BLaER1 treated with 17β-estradiol and CSF1 and Interleukin-3, amounts not matched to agents 10 nM and 100 nM (cell line): Measurements from ENCODE around the gene SCNN1B.
A peak's percentile ranks its signal among the peaks of the same experiment; 100 is the strongest.

Experiments
- H3K27ac ChIP-seq, 11 experiments: shearing (Covaris generic); formaldehyde crosslinking; 2 replicates each; pipeline ENCODE4 v1.8.1; 2022
- H3K27me3 ChIP-seq, 11 experiments: shearing (Covaris generic); formaldehyde crosslinking; 2 replicates each; pipeline ENCODE4 v1.8.1; 2022
- H3K36me3 ChIP-seq, 11 experiments: shearing (Covaris generic); formaldehyde crosslinking; 2 replicates each; pipeline ENCODE4 v1.8.1; 2022
- H3K4me1 ChIP-seq, 10 experiments: shearing (Covaris generic); formaldehyde crosslinking; 2 replicates each; pipeline ENCODE4 v1.8.1; 2022
- H3K4me2 ChIP-seq, 11 experiments: shearing (Covaris generic); formaldehyde crosslinking; 2 replicates each; pipeline ENCODE4 v1.8.1; 2022
- H3K4me3 ChIP-seq, 10 experiments: shearing (Covaris generic); formaldehyde crosslinking; 2 replicates each; pipeline ENCODE4 v1.8.1; 2022
- H3K9ac ChIP-seq, 11 experiments: shearing (Covaris generic); formaldehyde crosslinking; 2 replicates each; pipeline ENCODE4 v1.8.1; 2022
- H3K9me3 ChIP-seq, 11 experiments: shearing (Covaris generic); formaldehyde crosslinking; replicated peaks in 1 of 11; 2 replicates each; pipeline ENCODE4 v1.8.1; 2022
- H4K20me1 ChIP-seq, 11 experiments: shearing (Covaris generic); formaldehyde crosslinking; 2 replicates each; pipeline ENCODE4 v1.8.1; 2022
- Cebpa-rat ChIP-seq, 11 experiments: shearing (Covaris generic); IDR thresholded peaks; 2 replicates each; pipeline ENCODE4 v1.8.1; 2022

The SCNN1B gene

DNA sequence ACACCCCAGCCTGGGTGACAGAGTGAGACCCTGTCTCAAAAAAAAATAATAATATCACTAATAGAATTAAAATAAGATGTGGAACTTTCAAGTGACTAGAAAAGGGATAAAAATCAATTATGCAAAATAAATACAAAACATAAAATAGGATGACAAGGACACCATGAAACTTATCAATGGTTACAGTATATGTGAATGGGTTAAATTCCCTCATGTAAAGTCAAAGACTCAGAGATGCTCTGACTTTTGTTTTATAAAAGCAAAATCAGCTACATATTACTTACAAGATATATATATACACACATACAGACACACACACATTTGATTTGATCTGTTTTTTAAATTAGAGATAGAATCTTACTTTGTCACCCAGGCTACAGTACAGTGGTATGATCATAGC, 33.5 kb upstream of the SCNN1B start:
- Histone ChIP-seq H3K4me2 (no peak overlapping the region), H3K9me3 (peaks cover 0 to 10% (median 6%) of the 10 kb centered on the region in 11 experiments; a peak in 7 of 22 replicates), H4K20me1 (no peaks in the 10 kb centered on the region), H3K4me1 (no peaks in the 10 kb centered on the region), H3K27me3 (no peaks in the 10 kb centered on the region), H3K4me3 (no peak overlapping the region), H3K9ac (no peak overlapping the region), H3K36me3 (no peaks in the 10 kb centered on the region), H3K27ac (no peak overlapping the region)
- no peak for TF ChIP-seq Cebpa-rat (IDR thresholded peaks at IDR 0.05)

GRCh38 chr16:23269248-23269953, 32.7 kb upstream of the SCNN1B start:
- Histone ChIP-seq H3K9me3 (peaks cover 0 to 10% (median 6%) of the 10 kb centered on the region in 11 experiments; a peak in 7 of 22 replicates), H3K4me3 (no peak overlapping the region), H3K4me1 (no peaks in the 10 kb centered on the region), H3K4me2 (no peak overlapping the region), H3K27me3 (no peaks in the 10 kb centered on the region), H3K9ac (no peak overlapping the region), H3K36me3 (no peaks in the 10 kb centered on the region), H3K27ac (no peak overlapping the region), H4K20me1 (no peaks in the 10 kb centered on the region)
- TF ChIP-seq Cebpa-rat (IDR thresholded peaks at IDR 0.05), result no peak

DNA sequence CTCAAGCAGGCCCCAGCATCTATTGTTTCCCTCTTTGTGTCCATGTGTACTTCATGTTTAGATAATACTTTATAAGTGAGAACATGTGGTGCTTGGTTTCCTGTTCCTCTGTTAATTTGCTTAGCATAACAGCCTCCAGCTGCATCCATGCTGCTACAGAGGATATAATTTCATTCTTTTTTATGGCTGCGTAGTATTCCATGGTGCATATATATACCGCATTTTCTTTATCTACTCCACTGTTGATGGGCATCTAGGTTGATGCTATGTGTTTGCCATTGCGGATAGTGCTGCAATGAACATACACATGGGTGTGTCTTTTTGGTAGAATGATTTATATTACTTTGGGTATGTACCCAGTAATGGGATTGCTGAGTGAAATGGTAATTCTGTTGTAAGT, 31.4 kb upstream of the SCNN1B start:
- H3K27me3 ChIP-seq, result no peaks in the 10 kb centered on the region
- H3K9me3 ChIP-seq, result peaks cover 0 to 9% (median 4%) of the 10 kb centered on the region in 11 experiments; a peak in 6 of 22 replicates
- no peak overlapping the region for H3K9ac ChIP-seq
- H3K36me3 ChIP-seq, result no peaks in the 10 kb centered on the region
- no peak overlapping the region for H3K27ac ChIP-seq
- H3K4me1 ChIP-seq, result no peaks in the 10 kb centered on the region
- H3K4me3 ChIP-seq, result no peak overlapping the region
- H3K4me2 ChIP-seq, result no peak overlapping the region
- TF ChIP-seq Cebpa-rat (IDR thresholded peaks at IDR 0.05), result no peak
- no peaks in the 10 kb centered on the region for H4K20me1 ChIP-seq

DNA sequence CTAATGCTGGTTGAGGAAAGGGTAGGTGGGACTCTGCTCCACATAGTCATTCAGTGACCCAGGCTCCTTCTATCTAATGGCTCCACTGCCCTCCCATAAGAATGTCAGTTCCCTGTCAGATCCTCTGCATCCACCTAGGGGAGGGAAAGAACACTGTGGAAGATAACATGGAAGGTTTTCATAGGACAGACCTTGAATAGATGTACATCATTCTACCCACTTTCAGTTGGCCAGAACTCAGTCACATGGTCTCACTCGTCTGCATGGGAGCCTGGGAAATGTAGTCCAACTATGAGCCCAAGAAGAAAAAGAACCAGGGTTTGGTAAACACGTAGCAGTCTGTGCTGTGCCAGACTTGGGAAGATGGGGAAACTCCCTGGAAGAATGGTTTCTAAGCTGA, 27.1 kb upstream of the SCNN1B start:
- Histone ChIP-seq H3K36me3 (no peaks in the 10 kb centered on the region), H3K27me3 (no peaks in the 10 kb centered on the region), H3K4me2 (no peak overlapping the region), H4K20me1 (no peaks in the 10 kb centered on the region), H3K4me1 (peaks cover 0 to 14% (median 7%) of the 10 kb centered on the region in 10 experiments; a peak in 11 of 20 replicates), H3K9me3 (0 out of 22 replicates have a peak, but pooled peaks cover 0 to 6% (median 0%) of the 10 kb centered on the region in 11 experiments), H3K9ac (no peak overlapping the region), H3K27ac (no peak overlapping the region), H3K4me3 (no peak overlapping the region)
- no peak for TF ChIP-seq Cebpa-rat (IDR thresholded peaks at IDR 0.05)

GRCh38 chr16:23276821-23277220, 25.3 kb upstream of the SCNN1B start:
- H3K27me3 ChIP-seq, result no peaks in the 10 kb centered on the region
- no peaks in the 10 kb centered on the region for H4K20me1 ChIP-seq
- TF ChIP-seq Cebpa-rat (IDR thresholded peaks at IDR 0.05), result no peak
- H3K27ac ChIP-seq, result no peak overlapping the region
- H3K9ac ChIP-seq, result no peak overlapping the region
- no peak overlapping the region for H3K4me3 ChIP-seq
- H3K4me2 ChIP-seq, result peak overlapping the region in 1 of 11 experiments; percentile 12; a peak in 2 of 22 replicates
- H3K4me1 ChIP-seq, result peaks cover 7 to 22% (median 14%) of the 10 kb centered on the region in 10 experiments; a peak in 14 of 20 replicates
- H3K9me3 ChIP-seq, result no peaks in the 10 kb centered on the region
- H3K36me3 ChIP-seq, result no peaks in the 10 kb centered on the region

- no peaks in the 10 kb centered on the region for H3K9me3 ChIP-seq
- peaks cover 7 to 22% (median 14%) of the 10 kb centered on the region in 10 experiments; a peak in 14 of 20 replicates for H3K4me1 ChIP-seq
- TF ChIP-seq Cebpa-rat (IDR thresholded peaks at IDR 0.05), result no peak
- H3K27me3 ChIP-seq, result no peaks in the 10 kb centered on the region
- H3K4me3 ChIP-seq, result no peak overlapping the region
- H4K20me1 ChIP-seq, result no peaks in the 10 kb centered on the region
- H3K27ac ChIP-seq, result no peak overlapping the region
- H3K36me3 ChIP-seq, result no peaks in the 10 kb centered on the region
- no peak overlapping the region for H3K4me2 ChIP-seq
- H3K9ac ChIP-seq, result no peak overlapping the region
Observed at GRCh38 chr16:23278031-23278430, 24.1 kb upstream of the SCNN1B start.

DNA sequence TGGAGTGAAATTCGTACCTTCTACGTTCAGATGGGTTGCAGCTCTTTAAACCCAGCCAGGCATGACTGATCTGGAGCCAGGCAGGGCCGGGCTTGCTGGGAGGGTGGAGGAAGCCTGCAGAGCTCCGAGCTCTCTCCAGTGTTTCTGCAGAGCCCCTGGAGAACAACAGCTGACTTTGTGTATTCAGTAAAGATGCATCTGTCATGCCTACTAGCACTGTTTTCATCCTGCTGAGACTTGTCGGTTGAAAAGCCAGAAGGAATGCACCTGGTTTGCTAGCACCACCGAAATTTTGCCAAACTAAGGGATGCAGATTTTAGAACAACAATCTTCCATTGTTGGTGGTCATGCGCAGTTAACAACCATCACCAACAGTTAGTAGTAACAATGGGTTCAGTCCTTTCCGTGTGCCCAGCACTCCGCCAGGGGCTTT, 22.4 kb upstream of the SCNN1B start:
- Histone ChIP-seq H3K4me3 (no peak overlapping the region), H3K27ac (no peak overlapping the region)
- no peak for TF ChIP-seq Cebpa-rat (IDR thresholded peaks at IDR 0.05)

DNA sequence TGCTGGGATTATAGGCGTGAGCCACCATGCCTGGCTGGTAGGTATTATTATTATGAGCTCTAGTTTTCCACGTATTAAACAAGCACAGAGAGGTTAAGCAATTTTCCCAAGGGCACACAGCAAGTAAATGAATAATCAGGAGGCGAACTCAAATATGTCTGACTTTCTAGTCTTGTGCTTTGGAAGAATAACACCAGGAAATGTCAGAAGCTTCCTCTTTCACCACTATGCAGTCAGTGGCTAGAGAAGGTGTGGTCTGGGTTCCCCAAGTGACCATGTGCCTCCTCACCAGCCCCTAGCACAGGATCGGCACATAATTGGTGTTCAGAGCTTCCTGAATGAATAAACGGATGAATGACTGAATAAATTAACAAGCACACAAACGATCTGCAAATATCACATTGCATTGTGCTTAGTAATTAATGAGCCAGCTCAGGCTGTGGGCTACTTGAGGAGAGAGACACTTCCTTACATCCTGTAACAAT, 21.6 kb upstream of the SCNN1B start:
- Histone ChIP-seq H3K9ac (no peak overlapping the region), H3K27ac (no peak overlapping the region), H3K36me3 (no peaks in the 10 kb centered on the region), H3K27me3 (no peaks in the 10 kb centered on the region), H4K20me1 (no peaks in the 10 kb centered on the region), H3K4me2 (peak overlapping the region in 9 of 11 experiments; percentile 8 to 34 (median 18); a peak in 12 of 22 replicates), H3K9me3 (no peaks in the 10 kb centered on the region), H3K4me1 (peaks cover 7 to 22% (median 14%) of the 10 kb centered on the region in 10 experiments; a peak in 15 of 20 replicates), H3K4me3 (no peak overlapping the region)
- no peak for TF ChIP-seq Cebpa-rat (IDR thresholded peaks at IDR 0.05)

More for the DNA sequence above, 22.4 kb upstream of the SCNN1B start:
- H3K36me3 ChIP-seq, result no peaks in the 10 kb centered on the region
- H3K4me1 ChIP-seq, result peaks cover 7 to 22% (median 14%) of the 10 kb centered on the region in 10 experiments; a peak in 14 of 20 replicates
- no peaks in the 10 kb centered on the region for H3K27me3 ChIP-seq
- peak overlapping the region in 6 of 11 experiments; percentile 8 to 34 (median 14); a peak in 10 of 22 replicates for H3K4me2 ChIP-seq
- no peaks in the 10 kb centered on the region for H3K9me3 ChIP-seq
- no peak overlapping the region for H3K9ac ChIP-seq
- H4K20me1 ChIP-seq, result no peaks in the 10 kb centered on the region

DNA sequence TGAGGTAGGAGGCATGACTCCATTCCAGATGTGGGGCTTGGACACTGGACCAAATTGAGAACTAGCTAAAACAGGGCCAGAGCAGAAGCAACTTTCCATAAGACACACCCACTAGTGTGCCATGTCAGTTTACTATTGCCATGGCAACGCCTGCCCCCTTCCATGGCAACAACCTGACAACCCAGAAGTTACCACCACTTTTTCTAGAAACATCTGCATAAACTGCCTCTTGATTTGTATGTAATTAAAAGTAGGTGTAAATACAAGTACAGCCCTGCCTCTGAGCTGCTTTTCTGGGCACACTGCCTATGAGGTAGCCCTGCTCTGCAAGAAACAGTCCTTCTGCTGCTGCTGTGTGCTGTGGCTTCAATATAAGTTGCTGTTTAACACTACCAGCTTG, 19.5 kb upstream of the SCNN1B start:
- no peaks in the 10 kb centered on the region for H3K9me3 ChIP-seq
- no peak overlapping the region for H3K4me3 ChIP-seq
- no peaks in the 10 kb centered on the region for H3K36me3 ChIP-seq
- no peak overlapping the region for H3K9ac ChIP-seq
- H3K4me1 ChIP-seq, result peaks cover 13 to 23% (median 17%) of the 10 kb centered on the region in 10 experiments; a peak in 17 of 20 replicates
- H3K4me2 ChIP-seq, result no peak overlapping the region
- TF ChIP-seq Cebpa-rat (IDR thresholded peaks at IDR 0.05), result no peak
- H3K27ac ChIP-seq, result no peak overlapping the region
- H3K27me3 ChIP-seq, result no peaks in the 10 kb centered on the region
- no peaks in the 10 kb centered on the region for H4K20me1 ChIP-seq
